T1000 (cell line): ENCODE measurements around the gene TMEM45B.
"Not testable (repeated sequence)": the region's sequence is repeated elsewhere in the genome, so short reads cannot be mapped to it uniquely, and the experiment has no call there.

Source experiments
- DNase-seq: peaks from one replicate; lab custom pipeline; 2025; ENCODE audit warnings: mixed read lengths; lab: John Stamatoyannopoulos, UW

TMEM45B gene

GRCh38 chr11:129815596-129816461, at the start of gene TMEM45B:
TMEM45B (plus strand) TSS chr11:129815848; CDS start chr11:129852483, 36,635 bp downstream.
- no peak for DNase-seq

- DNase-seq, result no peak
Measured at GRCh38 chr11:129766898-129767604, 48.6 kb upstream of the TMEM45B start.

GRCh38 chr11:129767827-129768226, 47.8 kb upstream of the TMEM45B start:
- no peak for DNase-seq

- DNase-seq, result no peak
Measured at GRCh38 chr11:129768356-129768755, 47.3 kb upstream of the TMEM45B start.

- DNase-seq, result no peak
Measured at GRCh38 chr11:129769059-129769458, 46.6 kb upstream of the TMEM45B start.

- DNase-seq, result no peak
Measured at GRCh38 chr11:129770993-129771392, 44.7 kb upstream of the TMEM45B start.

- not testable (repeated sequence) for DNase-seq
Measured at GRCh38 chr11:129771456-129771855, 44.2 kb upstream of the TMEM45B start.

- no peak for DNase-seq
Measured at GRCh38 chr11:129778877-129779276, 36.8 kb upstream of the TMEM45B start.

- DNase-seq, result no peak
Measured at GRCh38 chr11:129779342-129779741, 36.3 kb upstream of the TMEM45B start.

- no peak for DNase-seq
Measured at GRCh38 chr11:129785383-129786111, 30.1 kb upstream of the TMEM45B start.

GRCh38 chr11:129786112-129786416, 29.6 kb upstream of the TMEM45B start:
- not testable (repeated sequence) for DNase-seq

GRCh38 chr11:129787532-129788155, 28.0 kb upstream of the TMEM45B start:
- DNase-seq, result no peak

GRCh38 chr11:129788278-129788677, 27.4 kb upstream of the TMEM45B start:
- DNase-seq, result no peak

- no peak for DNase-seq
Measured at GRCh38 chr11:129790106-129790505, 25.5 kb upstream of the TMEM45B start.

- no peak for DNase-seq
Measured at GRCh38 chr11:129791515-129791914, 24.1 kb upstream of the TMEM45B start.

- DNase-seq, result no peak
Measured at GRCh38 chr11:129792663-129793062, 23.0 kb upstream of the TMEM45B start.

GRCh38 chr11:129795089-129795488, 20.6 kb upstream of the TMEM45B start:
- no peak for DNase-seq

- DNase-seq, result no peak
Measured at GRCh38 chr11:129798212-129798611, 17.4 kb upstream of the TMEM45B start.

- not testable (repeated sequence) for DNase-seq
Measured at GRCh38 chr11:129800162-129800561, 15.5 kb upstream of the TMEM45B start.

- no peak for DNase-seq
Measured at GRCh38 chr11:129800655-129801054, 15.0 kb upstream of the TMEM45B start.

GRCh38 chr11:129803533-129803932, 12.1 kb upstream of the TMEM45B start:
- no peak for DNase-seq

GRCh38 chr11:129804012-129804411, 11.6 kb upstream of the TMEM45B start:
- no peak for DNase-seq
